MM.1S (cell line): ENCODE results near the gene GARNL3.

Experiments used
- DNase-seq: peaks from one replicate; pipeline ENCODE4 v3.0.0-alpha.2; 2015
- H2AFZ ChIP-seq: fragments of 300-600 bp; sonication (generic); 2 replicates; pipeline ENCODE4 v1.6.0; 2016; ENCODE audit warnings: antibody characterized with exemption, low read length
- H3F3A ChIP-seq: fragments of 300-600 bp; sonication (generic); 2 replicates; pipeline ENCODE4 v1.6.1; 2016; ENCODE audit warnings: mild to moderate bottlenecking, antibody characterized with exemption, low read length, moderate library complexity, mixed read lengths; ENCODE audit not compliant: insufficient read depth
- H3K27ac ChIP-seq: fragments of 300-600 bp; sonication (generic); 2 replicates; pipeline ENCODE4 v1.5.1; 2016; ENCODE audit warnings: mild to moderate bottlenecking, low read length
- H3K27me3 ChIP-seq: fragments of 300-600 bp; sonication (generic); replicated peaks from 2 replicates; pipeline ENCODE4 v1.6.0; 2016; ENCODE audit warnings: low read length; ENCODE audit not compliant: insufficient read depth
- H3K36me3 ChIP-seq: fragments of 300-600 bp; sonication (generic); replicated peaks from 2 replicates; pipeline ENCODE4 v1.6.1; 2016; ENCODE audit warnings: mild to moderate bottlenecking, low read length, mixed read lengths; ENCODE audit not compliant: insufficient read depth
- H3K4me1 ChIP-seq: fragments of 300-600 bp; sonication (generic); 2 replicates; pipeline ENCODE4 v1.6.1; 2016; ENCODE audit warnings: low read length, mixed read lengths
- H3K4me2 ChIP-seq: fragments of 300-600 bp; sonication (generic); 2 replicates; pipeline ENCODE4 v1.6.0; 2016; ENCODE audit warnings: low read depth, low read length
- H3K4me3 ChIP-seq: fragments of 300-600 bp; sonication (generic); 2 replicates; pipeline ENCODE4 v1.5.1; 2016; ENCODE audit warnings: low read length, mixed read lengths
- H3K79me2 ChIP-seq: fragments of 300-600 bp; sonication (generic); 2 replicates; pipeline ENCODE4 v1.6.1; 2016; ENCODE audit warnings: mixed run types, low read length, mixed read lengths
- H3K9ac ChIP-seq: fragments of 300-600 bp; sonication (generic); 2 replicates; pipeline ENCODE4 v1.6.1; 2016; ENCODE audit warnings: low read length, mixed read lengths
- H3K9me2 ChIP-seq: fragments of 300-600 bp; sonication (generic); replicated peaks from 2 replicates; pipeline ENCODE4 v1.6.1; 2016; ENCODE audit warnings: mild to moderate bottlenecking, low read length, mixed read lengths; ENCODE audit not compliant: insufficient read depth
- H3K9me3 ChIP-seq: fragments of 300-600 bp; sonication (generic); replicated peaks from 2 replicates; pipeline ENCODE4 v1.6.1; 2016; ENCODE audit warnings: mild to moderate bottlenecking, low read length, mixed read lengths; ENCODE audit not compliant: insufficient read depth
- H4K20me1 ChIP-seq: fragments of 300-600 bp; sonication (generic); 2 replicates; pipeline ENCODE4 v1.6.1; 2016; ENCODE audit warnings: mild to moderate bottlenecking, low read length, moderate library complexity, mixed read lengths; ENCODE audit not compliant: insufficient read depth
- EZH2 ChIP-seq: fragments of 300-600 bp; sonication (generic); optimal IDR thresholded peaks from 2 replicates; pipeline ENCODE3; 2017; ENCODE audit warnings: low read depth, mild to moderate bottlenecking, antibody characterized with exemption, low read length, mixed read lengths
- EZH2phosphoT487 ChIP-seq: fragments of 300-600 bp; sonication (generic); IDR thresholded peaks from 2 replicates; pipeline ENCODE4 v1.6.1; 2018; ENCODE audit warnings: antibody characterized with exemption, low read length
- TF ChIP-seq, protein P1 (sequence below): fragments of 300-600 bp; sonication (generic); IDR thresholded peaks from 2 replicates; pipeline ENCODE4 v1.5.1; 2016; ENCODE audit warnings: antibody characterized with exemption, low read length, mixed read lengths

GARNL3 gene

DNA sequence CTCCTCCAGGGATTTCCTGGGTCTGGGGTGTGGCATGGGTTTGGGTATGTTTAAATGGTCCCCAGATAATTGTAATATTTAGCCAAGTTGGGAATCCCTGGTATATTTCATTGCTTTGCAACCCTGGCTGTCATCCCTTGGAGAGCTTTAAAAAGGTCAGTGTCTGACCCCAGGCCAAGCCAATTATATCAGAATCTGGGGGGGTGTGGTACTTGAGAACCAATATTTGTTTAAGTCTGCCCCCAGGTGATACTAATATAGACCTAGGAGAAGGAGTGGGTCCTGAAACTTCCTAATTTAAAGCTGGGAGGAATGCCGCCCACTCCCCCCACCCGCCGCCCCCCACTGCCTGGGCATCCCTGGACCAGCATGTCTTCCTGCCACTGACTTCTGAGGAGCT, 94.2 kb downstream of the GARNL3 start:
- no peak overlapping the region for H2AFZ ChIP-seq
- H3K9me3 ChIP-seq = no peaks in the 10 kb centered on the region
- no peaks in the 10 kb centered on the region for H3K36me3 ChIP-seq
- no peak for DNase-seq
- no peaks in the 10 kb centered on the region for H3K4me1 ChIP-seq
- H3K4me3 ChIP-seq = no peak overlapping the region
- H3K27ac ChIP-seq = no peak overlapping the region
- no peaks in the 10 kb centered on the region for H3K79me2 ChIP-seq
- TF ChIP-seq EZH2 = no peak
- TF ChIP-seq, protein P1, sequence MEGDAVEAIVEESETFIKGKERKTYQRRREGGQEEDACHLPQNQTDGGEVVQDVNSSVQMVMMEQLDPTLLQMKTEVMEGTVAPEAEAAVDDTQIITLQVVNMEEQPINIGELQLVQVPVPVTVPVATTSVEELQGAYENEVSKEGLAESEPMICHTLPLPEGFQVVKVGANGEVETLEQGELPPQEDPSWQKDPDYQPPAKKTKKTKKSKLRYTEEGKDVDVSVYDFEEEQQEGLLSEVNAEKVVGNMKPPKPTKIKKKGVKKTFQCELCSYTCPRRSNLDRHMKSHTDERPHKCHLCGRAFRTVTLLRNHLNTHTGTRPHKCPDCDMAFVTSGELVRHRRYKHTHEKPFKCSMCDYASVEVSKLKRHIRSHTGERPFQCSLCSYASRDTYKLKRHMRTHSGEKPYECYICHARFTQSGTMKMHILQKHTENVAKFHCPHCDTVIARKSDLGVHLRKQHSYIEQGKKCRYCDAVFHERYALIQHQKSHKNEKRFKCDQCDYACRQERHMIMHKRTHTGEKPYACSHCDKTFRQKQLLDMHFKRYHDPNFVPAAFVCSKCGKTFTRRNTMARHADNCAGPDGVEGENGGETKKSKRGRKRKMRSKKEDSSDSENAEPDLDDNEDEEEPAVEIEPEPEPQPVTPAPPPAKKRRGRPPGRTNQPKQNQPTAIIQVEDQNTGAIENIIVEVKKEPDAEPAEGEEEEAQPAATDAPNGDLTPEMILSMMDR = no peak
- no peak for TF ChIP-seq EZH2phosphoT487
- H3K9ac ChIP-seq = no peak overlapping the region
- H3F3A ChIP-seq = no peaks in the 10 kb centered on the region
- no peak overlapping the region for H3K4me2 ChIP-seq
- H3K9me2 ChIP-seq = no peaks in the 10 kb centered on the region
- H3K27me3 ChIP-seq = no peaks in the 10 kb centered on the region
- no peaks in the 10 kb centered on the region for H4K20me1 ChIP-seq

DNA sequence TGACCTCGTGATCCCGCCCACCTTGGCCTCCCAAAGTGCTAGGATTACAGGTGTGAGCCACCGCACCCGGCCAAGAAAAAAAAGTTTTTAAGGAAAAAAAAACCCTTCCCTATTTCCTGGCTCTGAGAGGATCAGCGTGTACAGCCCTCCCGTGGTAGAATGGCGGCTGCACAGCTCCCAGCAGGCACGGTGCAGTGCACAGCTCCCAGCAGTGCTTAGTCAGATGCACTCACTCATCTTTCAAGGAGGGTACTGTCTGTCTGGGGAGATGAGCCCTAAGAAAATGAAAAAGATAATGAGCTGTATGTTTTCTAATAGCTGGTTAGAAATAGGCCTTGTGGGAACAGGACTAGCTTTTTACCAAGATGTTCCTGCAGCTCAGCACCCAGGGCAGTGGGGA, 95.7 kb downstream of the GARNL3 start:
- no peak for TF ChIP-seq EZH2phosphoT487
- TF ChIP-seq, protein P1 = no peak
- TF ChIP-seq EZH2 = no peak
- Histone ChIP-seq H3K9me2 (no peaks in the 10 kb centered on the region), H3F3A (no peaks in the 10 kb centered on the region), H3K9me3 (no peaks in the 10 kb centered on the region), H3K4me3 (no peak overlapping the region), H3K9ac (no peak overlapping the region), H3K36me3 (no peaks in the 10 kb centered on the region), H3K27ac (no peak overlapping the region), H2AFZ (no peak overlapping the region), H4K20me1 (no peaks in the 10 kb centered on the region), H3K79me2 (no peaks in the 10 kb centered on the region), H3K27me3 (no peaks in the 10 kb centered on the region), H3K4me2 (no peak overlapping the region), H3K4me1 (no peaks in the 10 kb centered on the region)
- no peak for DNase-seq

DNA sequence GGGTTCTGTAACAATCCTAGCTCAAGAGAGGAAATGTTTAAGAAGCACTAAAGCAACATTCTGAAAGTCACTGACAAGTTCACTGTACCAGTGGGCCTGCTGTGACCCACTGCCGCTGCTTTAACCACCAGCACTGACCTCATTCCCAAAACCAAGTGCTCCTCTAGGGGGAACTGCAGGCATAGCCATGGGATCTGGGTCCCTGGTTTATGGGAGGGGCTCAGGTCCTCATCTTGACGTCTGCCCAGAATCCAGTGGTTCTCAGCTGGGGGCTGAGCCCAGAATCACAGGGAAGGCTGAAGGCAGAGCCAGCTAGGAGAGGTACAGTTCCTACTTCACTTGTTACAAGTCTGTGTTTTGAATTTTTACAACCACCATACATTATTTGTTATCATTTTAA, 96.3 kb downstream of the GARNL3 start:
- Histone ChIP-seq H3K36me3 (no peaks in the 10 kb centered on the region), H3K4me1 (no peaks in the 10 kb centered on the region), H3K27ac (no peak overlapping the region), H3K4me3 (no peak overlapping the region), H3K79me2 (no peaks in the 10 kb centered on the region), H3K4me2 (no peak overlapping the region), H3K27me3 (no peaks in the 10 kb centered on the region), H3F3A (no peaks in the 10 kb centered on the region), H3K9me3 (no peaks in the 10 kb centered on the region), H4K20me1 (no peaks in the 10 kb centered on the region), H2AFZ (no peak overlapping the region), H3K9ac (no peak overlapping the region), H3K9me2 (no peaks in the 10 kb centered on the region)
- DNase-seq = no peak
- TF ChIP-seq EZH2phosphoT487 (no peak), EZH2 (no peak)
- TF ChIP-seq, protein P1 = no peak
